ENCODE results near the gene FBXW11.
"Not testable (repeated sequence)": the region's sequence is repeated elsewhere in the genome, so short reads cannot be mapped to it uniquely, and the experiment has no call there.

FBXW11 gene

GRCh38 chr5:171945066-171945465, 61.4 kb downstream of the FBXW11 start:
- no peak for DNase-seq

GRCh38 chr5:171942112-171942516, 64.3 kb downstream of the FBXW11 start:
- not testable (repeated sequence) for DNase-seq

More at GRCh38 chr5:171945066-171945465, 61.4 kb downstream of the FBXW11 start:
- TF ChIP-seq GATA1 (IDR thresholded peaks at IDR 0.05; ENCODE audit: low read depth, low read length): no peak
- no peak for TF ChIP-seq POLR2A (IDR thresholded peaks at IDR 0.05; ENCODE audit: low read length)

GRCh38 chr5:171941675-171942074, 64.8 kb downstream of the FBXW11 start:
- not testable (repeated sequence) for DNase-seq

GRCh38 chr5:171941275-171941674, 65.2 kb downstream of the FBXW11 start:
- not testable (repeated sequence) for DNase-seq

GRCh38 chr5:171939951-171940350, 66.5 kb downstream of the FBXW11 start:
- no peak for TF ChIP-seq GATA1 (IDR thresholded peaks at IDR 0.05; ENCODE audit: low read depth, low read length)
- no peak for TF ChIP-seq POLR2A (IDR thresholded peaks at IDR 0.05; ENCODE audit: low read length)
- no peak for DNase-seq

GRCh38 chr5:171938358-171938757, 68.1 kb downstream of the FBXW11 start:
- DNase-seq: no peak

GRCh38 chr5:171937351-171937750, 69.1 kb downstream of the FBXW11 start:
- no peak for TF ChIP-seq POLR2A (IDR thresholded peaks at IDR 0.05; ENCODE audit: low read length)
- TF ChIP-seq GATA1 (IDR thresholded peaks at IDR 0.05; ENCODE audit: low read depth, low read length): no peak
- DNase-seq: no peak

More at GRCh38 chr5:171938358-171938757, 68.1 kb downstream of the FBXW11 start:
- no peak for TF ChIP-seq POLR2A (IDR thresholded peaks at IDR 0.05; ENCODE audit: low read length)
- no peak for TF ChIP-seq GATA1 (IDR thresholded peaks at IDR 0.05; ENCODE audit: low read depth, low read length)

- no peak for TF ChIP-seq GATA1 (IDR thresholded peaks at IDR 0.05; ENCODE audit: low read depth, low read length)
- no peak for TF ChIP-seq POLR2A (IDR thresholded peaks at IDR 0.05; ENCODE audit: low read length)
- no peak for DNase-seq
Observed at GRCh38 chr5:171934586-171934985, 71.9 kb downstream of the FBXW11 start.

- TF ChIP-seq POLR2A (IDR thresholded peaks at IDR 0.05; ENCODE audit: low read length): no peak
- no peak for TF ChIP-seq GATA1 (IDR thresholded peaks at IDR 0.05; ENCODE audit: low read depth, low read length)
- no peak for DNase-seq
Observed at GRCh38 chr5:171931163-171931562, 75.3 kb downstream of the FBXW11 start.

GRCh38 chr5:171927345-171927941, 79.0 kb downstream of the FBXW11 start:
- DNase-seq: no peak

GRCh38 chr5:171926311-171926710, 80.1 kb downstream of the FBXW11 start:
- no peak for TF ChIP-seq POLR2A (IDR thresholded peaks at IDR 0.05; ENCODE audit: low read length)
- no peak for TF ChIP-seq GATA1 (IDR thresholded peaks at IDR 0.05; ENCODE audit: low read depth, low read length)
- no peak for DNase-seq

More at GRCh38 chr5:171927345-171927941, 79.0 kb downstream of the FBXW11 start:
- TF ChIP-seq POLR2A (IDR thresholded peaks at IDR 0.05; ENCODE audit: low read length): no peak
- no peak for TF ChIP-seq GATA1 (IDR thresholded peaks at IDR 0.05; ENCODE audit: low read depth, low read length)

GRCh38 chr5:171924493-171925122, 81.8 kb downstream of the FBXW11 start:
- peak; percentile 7 to 17 for DNase-seq
- TF ChIP-seq POLR2A (IDR thresholded peaks at IDR 0.05; ENCODE audit: low read length) (no peak), GATA1 (IDR thresholded peaks at IDR 0.05; ENCODE audit: low read depth, low read length) (no peak)

GRCh38 chr5:171920765-171921391, 85.6 kb downstream of the FBXW11 start:
- TF ChIP-seq POLR2A (IDR thresholded peaks at IDR 0.05; ENCODE audit: low read length) (no peak), GATA1 (IDR thresholded peaks at IDR 0.05; ENCODE audit: low read depth, low read length) (no peak)
- no peak for DNase-seq

GRCh38 chr5:171915700-171916099, 90.7 kb downstream of the FBXW11 start:
- DNase-seq: not testable (repeated sequence)

GRCh38 chr5:171914726-171915338, 91.6 kb downstream of the FBXW11 start:
- TF ChIP-seq POLR2A (IDR thresholded peaks at IDR 0.05; ENCODE audit: low read length) (no peak), GATA1 (IDR thresholded peaks at IDR 0.05; ENCODE audit: low read depth, low read length) (no peak)
- no peak for DNase-seq

Data from erythroblast (primary cell).